HAP-1 (cell line): ENCODE results near the gene ACOXL.

ENCODE experiments used
- DNase-seq, 2 experiments: peaks; one replicate each; pipeline ENCODE4 v3.0.0-alpha.2; 2016 to 2020; ENCODE audit warnings: low spot score in 2 of 2
- H3K27me3 ChIP-seq: fragments of 250-450 bp; sonication (Bioruptor Pico); 2 replicates; pipeline ENCODE4 v1.5.1; 2020; ENCODE audit warnings: low read depth, mild to moderate bottlenecking, moderate library complexity
- H3K36me3 ChIP-seq: fragments of 250-450 bp; sonication (Bioruptor Pico); replicated peaks from 2 replicates; pipeline ENCODE4 v1.5.1; 2020; ENCODE audit warnings: mild to moderate bottlenecking
- H3K4me1 ChIP-seq: fragments of 250-450 bp; sonication (Bioruptor Pico); 2 replicates; pipeline ENCODE4 v1.5.1; 2020; ENCODE audit warnings: mild to moderate bottlenecking
- H3K4me3 ChIP-seq: fragments of 250-450 bp; sonication (Bioruptor Pico); 2 replicates; pipeline ENCODE4 v1.5.1; 2020; ENCODE audit warnings: mild to moderate bottlenecking, moderate library complexity
- H3K9me3 ChIP-seq: fragments of 250-450 bp; sonication (Bioruptor Pico); 2 replicates; pipeline ENCODE4 v1.5.1; 2020; ENCODE audit warnings: mild to moderate bottlenecking, moderate library complexity
- in situ Hi-C: fragments of 300-500 bp; cut with MboI; formaldehyde crosslinking; loops from 3 replicates; pipeline ENCODE4 v1.14.3; 2020; ENCODE audit warnings: low sequenced_read_pairs, inconsistent platforms, mixed read lengths

The ACOXL gene

GRCh38 chr2:110777531-110778311 lies 45.3 kb downstream of the ACOXL start:
- DNase-seq = no peak
- H3K4me1 ChIP-seq = no peaks in the 10 kb centered on the region
- H3K9me3 ChIP-seq = no peaks in the 10 kb centered on the region
- no peaks in the 10 kb centered on the region for H3K36me3 ChIP-seq
- peaks cover 29% of the 10 kb centered on the region for H3K27me3 ChIP-seq
- in situ Hi-C loops = no loop called here
- H3K4me3 ChIP-seq = no peak overlapping the region

GRCh38 chr2:110780461-110780860 lies 48.1 kb downstream of the ACOXL start:
- Histone ChIP-seq H3K9me3 (no peaks in the 10 kb centered on the region), H3K4me1 (no peaks in the 10 kb centered on the region), H3K27me3 (peaks cover 18% of the 10 kb centered on the region), H3K36me3 (no peaks in the 10 kb centered on the region), H3K4me3 (no peak overlapping the region)
- DNase-seq = no peak
- in situ Hi-C loops = no loop called here

- Histone ChIP-seq H3K9me3 (no peaks in the 10 kb centered on the region), H3K27me3 (peaks cover 14% of the 10 kb centered on the region), H3K4me3 (no peak overlapping the region), H3K4me1 (no peaks in the 10 kb centered on the region), H3K36me3 (no peaks in the 10 kb centered on the region)
- in situ Hi-C loops = no loop called here
- DNase-seq = no peak
These were observed 51.0 kb downstream of the ACOXL start for GRCh38 chr2:110783196-110783873.

GRCh38 chr2:110784047-110784631 lies 51.8 kb downstream of the ACOXL start:
- in situ Hi-C loops = no loop called here
- Histone ChIP-seq H3K27me3 (peaks cover 15% of the 10 kb centered on the region), H3K4me3 (no peak overlapping the region), H3K4me1 (no peaks in the 10 kb centered on the region), H3K36me3 (no peaks in the 10 kb centered on the region), H3K9me3 (no peaks in the 10 kb centered on the region)
- DNase-seq = no peak

- no peak for DNase-seq
- peaks cover 7% of the 10 kb centered on the region; the same call in 1 of the 2 replicates for H3K27me3 ChIP-seq
These were observed 53.1 kb downstream of the ACOXL start for GRCh38 chr2:110785439-110785838.

GRCh38 chr2:110788976-110789375 lies 56.6 kb downstream of the ACOXL start:
- H3K4me3 ChIP-seq = no peak overlapping the region
- in situ Hi-C loops = no loop called here
- H3K36me3 ChIP-seq = no peaks in the 10 kb centered on the region
- peaks cover 11% of the 10 kb centered on the region for H3K27me3 ChIP-seq
- DNase-seq = no peak
- no peaks in the 10 kb centered on the region for H3K9me3 ChIP-seq
- H3K4me1 ChIP-seq = no peaks in the 10 kb centered on the region

More at GRCh38 chr2:110785439-110785838, 53.1 kb downstream of the ACOXL start:
- no peaks in the 10 kb centered on the region for H3K36me3 ChIP-seq
- H3K9me3 ChIP-seq = no peaks in the 10 kb centered on the region
- no peaks in the 10 kb centered on the region for H3K4me1 ChIP-seq
- no peak overlapping the region for H3K4me3 ChIP-seq
- in situ Hi-C loops = no loop called here

- in situ Hi-C loops = no loop called here
- no peak for DNase-seq
- peaks cover 17% of the 10 kb centered on the region for H3K27me3 ChIP-seq
- H3K9me3 ChIP-seq = no peaks in the 10 kb centered on the region
- H3K4me1 ChIP-seq = no peaks in the 10 kb centered on the region
- H3K36me3 ChIP-seq = no peaks in the 10 kb centered on the region
- no peak overlapping the region for H3K4me3 ChIP-seq
These were observed 57.3 kb downstream of the ACOXL start for GRCh38 chr2:110789706-110790105.

- Histone ChIP-seq H3K4me1 (no peaks in the 10 kb centered on the region), H3K9me3 (no peaks in the 10 kb centered on the region), H3K36me3 (no peaks in the 10 kb centered on the region), H3K4me3 (no peak overlapping the region), H3K27me3 (peaks cover 24% of the 10 kb centered on the region)
- in situ Hi-C loops = no loop called here
- DNase-seq = no peak
These were observed 58.5 kb downstream of the ACOXL start for GRCh38 chr2:110790907-110791306.

- no peaks in the 10 kb centered on the region for H3K36me3 ChIP-seq
- peaks cover 29% of the 10 kb centered on the region for H3K27me3 ChIP-seq
- H3K9me3 ChIP-seq = no peaks in the 10 kb centered on the region
- no peak overlapping the region for H3K4me3 ChIP-seq
- no peaks in the 10 kb centered on the region for H3K4me1 ChIP-seq
- DNase-seq = no peak
- in situ Hi-C loops = no loop called here
These were observed 59.1 kb downstream of the ACOXL start for GRCh38 chr2:110791435-110791834.

- in situ Hi-C loops = no loop called here
- peaks cover 34% of the 10 kb centered on the region for H3K27me3 ChIP-seq
- H3K36me3 ChIP-seq = no peaks in the 10 kb centered on the region
- H3K9me3 ChIP-seq = no peaks in the 10 kb centered on the region
- H3K4me1 ChIP-seq = no peaks in the 10 kb centered on the region
- DNase-seq = no peak
- no peak overlapping the region for H3K4me3 ChIP-seq
These were observed 60.7 kb downstream of the ACOXL start for GRCh38 chr2:110793034-110793433.

- H3K4me1 ChIP-seq = no peaks in the 10 kb centered on the region
- no peak for DNase-seq
- in situ Hi-C loops = no loop called here
- H3K4me3 ChIP-seq = no peak overlapping the region
- no peaks in the 10 kb centered on the region for H3K36me3 ChIP-seq
- no peaks in the 10 kb centered on the region for H3K9me3 ChIP-seq
- H3K27me3 ChIP-seq = peaks cover 31% of the 10 kb centered on the region
These were observed 62.0 kb downstream of the ACOXL start for GRCh38 chr2:110794390-110794789.

GRCh38 chr2:110794951-110795350 lies 62.6 kb downstream of the ACOXL start:
- peaks cover 31% of the 10 kb centered on the region for H3K27me3 ChIP-seq

GRCh38 chr2:110796716-110797301 lies 64.4 kb downstream of the ACOXL start:
- in situ Hi-C loops = no loop called here

More at GRCh38 chr2:110794951-110795350, 62.6 kb downstream of the ACOXL start:
- in situ Hi-C loops = no loop called here
- Histone ChIP-seq H3K4me1 (no peaks in the 10 kb centered on the region), H3K4me3 (no peak overlapping the region), H3K9me3 (no peaks in the 10 kb centered on the region), H3K36me3 (no peaks in the 10 kb centered on the region)
- no peak for DNase-seq

GRCh38 chr2:110799376-110799775 lies 67.0 kb downstream of the ACOXL start:
- H3K27me3 ChIP-seq = peaks cover 20% of the 10 kb centered on the region

More at GRCh38 chr2:110796716-110797301, 64.4 kb downstream of the ACOXL start:
- Histone ChIP-seq H3K4me3 (no peak overlapping the region), H3K36me3 (no peaks in the 10 kb centered on the region), H3K27me3 (peaks cover 29% of the 10 kb centered on the region), H3K9me3 (no peaks in the 10 kb centered on the region), H3K4me1 (no peaks in the 10 kb centered on the region)
- DNase-seq = no peak

More at GRCh38 chr2:110799376-110799775, 67.0 kb downstream of the ACOXL start:
- Histone ChIP-seq H3K9me3 (peaks cover 3% of the 10 kb centered on the region; the same call in 1 of the 2 replicates), H3K4me1 (no peaks in the 10 kb centered on the region), H3K36me3 (no peaks in the 10 kb centered on the region), H3K4me3 (no peak overlapping the region)
- in situ Hi-C loops = no loop called here
- no peak for DNase-seq
